SK-MEL-5 (cell line): ENCODE data around the gene SMYD2. TPM values are rescaled to one million over a fixed set of nuclear protein-coding genes. Genes with fewer than 3 reads are reported as not detected.
"Not testable (repeated sequence)": the region's sequence is repeated elsewhere in the genome, so short reads cannot be mapped to it uniquely, and the experiment has no call there.

ENCODE experiments used
- DNase-seq: peaks from one replicate; pipeline ENCODE4 v3.0.0-alpha.2; 2016; ENCODE audit warnings: low read depth, low spot score
- in situ Hi-C: cut with HindIII; loops from 2 replicates; pipeline ENCODE4 v1.10.0; 2016; ENCODE audit warnings: low sequenced_read_pairs, high pct_unique_total_duplicates, low pct_unique_long_range_greater_than_20kb
- total RNA-seq: library from RNA; depleted of rRNA; stranded (reverse); fragments of >200 nt; shearing (Covaris generic); gene quantifications from 2 replicates; pipeline ENCODE4 v1.2.3, GENCODE V29; 2014

Gene SMYD2
- total RNA-seq, 1 experiment from 2014 or later, result 56.3 TPM

DNA sequence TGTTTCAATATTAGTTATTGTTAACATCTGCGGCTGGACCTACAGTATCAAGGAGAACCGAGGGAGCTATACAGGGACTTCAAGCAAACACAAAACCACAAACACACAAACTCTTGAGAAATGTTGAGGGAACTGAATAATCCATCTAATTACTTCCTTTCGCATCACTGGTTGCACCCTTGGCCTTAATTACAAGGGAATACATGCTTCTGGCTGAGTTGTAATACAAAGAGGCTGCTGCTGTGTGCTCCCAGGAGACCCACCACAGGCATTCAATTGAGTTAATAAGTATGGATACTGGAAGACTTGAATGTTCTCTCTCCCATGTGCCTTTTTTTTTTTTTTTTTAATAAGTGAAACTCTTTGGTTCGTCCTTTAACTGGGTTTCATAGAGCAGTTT is 16.8 kb upstream of the SMYD2 start:
- in situ Hi-C loops, result no loop called here
- peak; percentile 43 for DNase-seq

DNA sequence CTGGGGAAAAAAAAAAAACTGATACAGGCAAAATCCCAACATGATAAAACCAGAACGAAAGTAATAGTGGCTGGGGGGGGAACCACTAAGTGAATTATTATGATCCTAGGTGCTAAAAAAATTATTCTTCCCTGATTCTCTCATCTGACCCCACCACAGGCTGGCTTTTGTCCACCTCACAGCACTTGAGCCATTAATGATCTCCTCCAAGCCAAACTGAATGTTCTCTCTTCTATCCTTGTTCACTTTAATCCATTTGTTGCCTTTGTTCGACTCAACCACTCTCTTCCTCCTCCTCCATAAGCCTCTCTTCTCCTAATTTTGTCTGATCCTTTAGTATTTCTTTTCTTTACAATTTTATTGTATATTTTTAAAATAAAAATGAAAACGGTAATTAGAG is 16.0 kb upstream of the SMYD2 start:
- in situ Hi-C loops, result no loop called here

DNA sequence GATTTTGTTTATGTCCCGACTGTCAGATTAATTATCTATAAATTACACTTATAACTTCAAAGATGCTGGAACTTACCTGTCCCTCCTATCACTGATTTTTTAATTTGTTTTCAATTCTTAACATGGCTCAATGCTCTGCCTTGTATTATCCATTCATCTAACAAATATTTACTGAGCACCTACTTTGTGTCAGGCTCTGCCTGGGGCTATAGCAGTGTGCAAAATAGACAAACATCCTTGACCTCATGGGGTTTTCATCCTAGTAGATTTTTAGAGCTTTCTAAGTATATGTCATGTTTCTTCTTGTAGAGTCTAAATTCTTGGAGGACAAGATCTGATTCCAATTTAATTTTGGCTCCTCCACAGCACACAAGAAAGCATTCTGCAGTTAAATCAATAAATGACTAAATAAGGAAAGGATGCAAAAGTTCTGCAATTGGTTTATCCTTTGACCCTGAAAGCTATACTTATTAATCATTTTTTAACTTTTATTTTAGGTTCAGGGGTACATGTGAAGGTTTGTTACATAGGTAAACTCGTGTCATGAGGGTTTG is 10.8 kb upstream of the SMYD2 start:
- in situ Hi-C loops, result no loop called here
- DNase-seq, result no peak

More for the DNA sequence above, 16.0 kb upstream of the SMYD2 start:
- DNase-seq, result no peak

DNA sequence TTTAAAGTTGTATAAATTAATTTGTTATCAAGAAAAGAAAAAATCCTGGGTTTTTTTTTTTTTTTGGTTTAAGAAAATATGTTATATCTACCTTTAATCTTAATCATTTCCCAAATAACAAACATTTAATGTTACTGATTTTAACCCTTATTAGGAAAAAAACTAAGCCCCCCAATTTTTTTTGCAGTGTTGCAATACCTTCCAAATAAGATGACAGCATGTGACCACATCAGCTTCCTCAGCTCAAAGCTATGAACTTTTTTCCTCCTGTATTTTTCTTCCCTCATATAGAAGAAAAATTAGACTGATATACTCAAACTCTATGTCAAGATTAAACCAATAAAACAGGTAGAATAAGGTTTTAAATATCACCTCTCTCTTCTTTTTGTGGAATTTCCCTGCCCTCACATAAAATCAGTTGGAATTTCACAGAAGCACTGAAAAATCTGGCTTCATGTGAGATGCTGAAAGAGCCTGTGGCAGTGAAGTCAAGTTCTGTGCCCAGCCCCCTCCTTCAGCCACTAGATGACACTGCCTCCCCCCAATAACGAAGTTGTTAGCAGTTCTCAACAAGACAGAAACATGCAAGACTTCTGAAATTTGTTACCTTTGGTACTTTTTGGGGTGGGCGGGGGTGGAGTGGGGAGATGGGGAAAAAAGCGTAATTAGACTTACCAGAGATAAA is 9.6 kb upstream of the SMYD2 start:
- peak; percentile 6 for DNase-seq
- in situ Hi-C loops, result no loop called here

DNA sequence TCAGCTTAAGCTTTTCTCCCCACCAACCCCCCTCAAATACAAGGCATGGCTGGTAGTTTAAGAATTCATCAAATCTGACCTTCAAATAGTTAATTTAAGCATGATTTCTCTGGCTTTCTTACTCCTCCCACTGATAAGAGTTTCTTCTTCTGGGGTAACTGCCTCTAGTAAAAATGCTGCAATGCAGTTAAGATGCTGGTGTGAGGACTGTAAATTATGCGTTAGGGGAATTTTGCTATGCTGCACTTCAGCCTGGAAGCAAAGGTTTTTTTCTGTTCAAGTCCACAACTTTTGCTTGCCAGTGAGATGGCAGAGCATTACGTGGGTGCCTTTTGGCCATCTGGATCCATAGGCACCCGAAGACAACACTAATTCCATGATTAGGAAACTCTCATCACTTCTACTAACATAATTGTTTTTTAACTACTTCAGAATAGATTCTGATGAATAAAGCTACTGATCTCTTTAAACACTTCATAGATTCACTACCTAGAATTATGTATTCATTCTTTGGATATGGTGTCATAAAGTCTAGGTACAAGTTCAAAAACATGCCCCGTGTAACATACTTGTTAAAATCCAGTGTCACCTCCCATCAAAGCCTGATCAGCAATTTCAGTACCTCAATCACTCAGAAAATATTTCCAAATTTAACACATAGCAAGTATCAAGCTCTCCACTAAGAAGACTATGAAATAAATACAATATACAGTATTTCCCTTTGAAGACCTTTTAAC is 8.8 kb upstream of the SMYD2 start:
- no peak for DNase-seq
- in situ Hi-C loops, result no loop called here

GRCh38 chr1:214272964-214273533 is 7.9 kb upstream of the SMYD2 start:
- in situ Hi-C loops, result no loop called here
- no peak for DNase-seq

DNA sequence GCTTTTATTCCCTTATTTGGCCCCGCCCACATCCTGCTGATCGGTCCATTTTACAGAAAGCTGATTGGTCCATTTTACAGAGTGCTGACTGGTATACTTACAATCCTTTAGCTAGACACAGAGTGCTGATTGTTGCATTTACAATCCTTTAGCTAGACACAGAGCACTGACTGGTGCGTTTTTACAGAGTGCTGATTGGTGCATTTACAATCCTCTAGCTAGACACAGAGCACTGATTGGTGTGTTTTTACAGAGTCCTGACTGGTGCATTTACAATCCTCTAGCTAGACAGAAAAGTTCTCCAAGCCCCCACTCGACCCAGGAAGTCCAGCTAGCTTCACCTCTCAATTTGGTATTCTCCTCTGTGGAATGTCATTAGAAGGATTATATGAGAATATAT is 5.3 kb upstream of the SMYD2 start:
- in situ Hi-C loops, result not testable (repeated sequence)

GRCh38 chr1:214276786-214277185 is 4.2 kb upstream of the SMYD2 start:
- DNase-seq, result no peak
- in situ Hi-C loops, result no loop called here

More for the DNA sequence above, 5.3 kb upstream of the SMYD2 start:
- DNase-seq, result not testable (repeated sequence)

DNA sequence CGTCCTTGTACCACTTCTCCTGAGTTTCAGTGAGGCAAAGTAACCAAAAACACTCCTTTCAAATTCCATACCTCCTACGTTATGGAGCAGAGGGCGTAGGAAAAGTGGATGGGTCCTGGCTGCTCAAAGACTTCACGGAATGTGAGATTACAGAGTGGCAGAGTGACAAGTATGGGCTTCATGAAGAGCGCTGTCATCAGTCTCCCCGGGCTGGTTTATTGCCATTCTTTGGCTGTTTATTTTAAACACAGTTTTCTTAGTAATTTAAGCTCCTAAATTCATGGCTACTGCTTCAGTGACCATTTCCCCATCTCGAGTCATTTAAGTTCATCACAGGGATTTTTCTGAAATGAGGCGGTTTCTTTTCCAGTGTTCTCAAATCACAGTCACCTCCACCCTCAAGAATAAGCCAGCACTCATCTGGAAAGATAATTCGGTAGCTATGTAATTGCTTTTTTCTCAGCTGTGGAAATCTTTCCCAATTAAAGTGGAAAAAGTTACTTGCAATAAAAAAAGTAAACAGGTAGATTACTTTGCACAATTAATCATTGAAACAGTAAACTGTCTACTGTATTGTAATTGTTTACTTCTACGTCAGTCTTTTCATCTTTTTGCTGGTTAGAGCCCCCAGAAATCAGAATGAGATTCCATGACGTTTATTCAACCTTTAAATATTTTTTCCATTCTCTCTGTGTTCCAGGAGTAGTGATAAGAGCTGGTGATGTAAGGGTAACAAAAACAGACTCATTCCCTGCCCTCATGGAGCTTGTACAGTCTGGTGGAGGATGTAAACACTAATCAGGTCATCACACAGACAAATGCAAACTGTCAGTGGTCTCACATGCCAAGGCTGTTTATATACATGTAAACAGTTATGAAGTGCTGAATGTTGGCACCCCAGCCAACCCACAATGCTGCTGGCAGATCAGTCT is 3.0 kb upstream of the SMYD2 start:
- in situ Hi-C loops, result no loop called here
- DNase-seq, result no peak

DNA sequence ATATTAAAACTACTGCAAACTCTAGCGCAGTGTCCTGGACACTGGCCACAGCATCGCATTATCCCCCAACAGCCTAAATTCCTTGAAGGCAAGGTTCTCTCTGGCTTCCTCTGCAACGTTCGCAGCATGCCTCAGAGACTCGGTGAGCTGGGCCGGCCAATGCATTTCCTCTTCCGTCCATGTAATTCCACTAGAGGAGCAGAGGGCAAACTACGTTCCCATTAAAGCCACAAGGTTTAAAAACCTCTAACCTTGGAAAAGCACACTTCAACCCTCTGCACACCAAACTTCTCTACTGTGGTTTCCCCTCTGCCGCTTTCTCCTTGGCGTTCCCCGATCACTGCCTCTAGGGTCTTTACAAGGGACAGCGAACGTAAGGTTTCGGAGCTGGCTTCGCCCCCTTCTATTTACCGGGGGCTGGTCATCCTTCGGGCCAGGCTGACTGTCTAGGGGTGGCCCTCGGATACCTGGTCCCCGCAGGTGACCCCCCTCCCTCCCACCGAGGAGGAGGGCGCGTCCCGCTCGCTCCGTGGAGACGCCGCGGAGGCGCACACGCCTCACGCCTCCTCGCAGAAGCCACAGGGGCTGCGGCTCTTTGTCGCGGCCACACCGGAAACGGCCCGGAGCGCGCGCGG is 456 bp upstream of the SMYD2 start:
- DNase-seq, result peak; percentile 43
- in situ Hi-C loops, result no loop called here

GRCh38 chr1:214281720-214282629 is 1.0 kb downstream of the SMYD2 start:
- in situ Hi-C loops, result no loop called here
- DNase-seq, result peak; percentile 32

DNA sequence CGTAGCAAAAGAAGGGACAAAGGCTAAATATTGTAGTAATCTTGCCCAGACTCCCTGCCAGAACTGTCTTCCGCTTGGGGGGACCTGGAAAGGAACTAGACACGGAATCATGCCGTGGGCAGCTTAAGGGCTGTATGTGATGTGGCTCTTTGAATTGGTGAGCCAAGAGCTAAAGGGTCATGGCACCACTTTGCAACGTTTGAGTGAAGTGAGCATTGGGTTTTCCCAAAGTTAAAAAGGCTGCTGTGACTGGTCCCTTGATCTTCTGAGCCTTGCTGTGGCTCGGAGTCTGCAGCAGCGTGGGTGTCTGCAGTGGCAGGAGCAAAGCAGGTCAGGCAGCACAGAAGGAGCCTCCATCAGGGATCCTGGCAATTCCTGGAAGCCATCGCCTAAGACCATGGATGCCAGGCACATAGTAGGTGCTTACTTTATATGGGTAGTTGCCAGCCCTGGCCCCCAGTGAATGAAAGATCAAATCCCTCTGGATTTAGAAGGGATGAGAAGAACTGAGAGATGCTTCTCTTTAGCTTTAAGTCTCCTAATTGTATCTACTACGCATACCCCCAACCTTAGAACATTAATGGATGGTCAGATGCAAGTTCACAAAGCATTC is 1.8 kb downstream of the SMYD2 start:
- in situ Hi-C loops, result no loop called here

GRCh38 chr1:214285610-214286440 is 4.9 kb downstream of the SMYD2 start:
- in situ Hi-C loops, result no loop called here
- no peak for DNase-seq

More for the DNA sequence above, 1.8 kb downstream of the SMYD2 start:
- DNase-seq, result no peak

- in situ Hi-C loops, result no loop called here
- no peak for DNase-seq
These were observed 6.9 kb downstream of the SMYD2 start for GRCh38 chr1:214287884-214288283.
